H54 (cell line): ENCODE data around the gene C1GALT1C1L.

Source experiments
- DNase-seq: peaks from one replicate; pipeline ENCODE4 v3.0.0; 2011; ENCODE audit warnings: low spot score, mixed read lengths; ENCODE audit not compliant: insufficient read length
- FAIRE-seq: peaks from 3 replicates; lab custom pipeline; 2011; peaks lifted over from hg19 to GRCh38; lab: Jason Lieb, UNC
- POLR2A ChIP-seq: IDR thresholded peaks from 2 replicates; pipeline ENCODE4 v1.6.1; 2011; ENCODE audit warnings: low read depth, mild to moderate bottlenecking, low read length

Gene C1GALT1C1L

GRCh38 chr2:43676322-43677050 is at the start of gene C1GALT1C1L:
Gene C1GALT1C1L (minus strand): TSS chr2:43676429. CDS start chr2:43676322, 107 bp downstream.
- TF ChIP-seq POLR2A: no peak; the same call in 1 of the 2 replicates
- FAIRE-seq: peak; percentile 81
- DNase-seq: peak; percentile 44

GRCh38 chr2:43725711-43726246 is 49.5 kb upstream of the C1GALT1C1L start:
- TF ChIP-seq POLR2A: no peak
- no peak for FAIRE-seq
- DNase-seq: no peak

- no peak for FAIRE-seq
- TF ChIP-seq POLR2A: no peak
- no peak for DNase-seq
Measured at GRCh38 chr2:43724728-43725526, 48.7 kb upstream of the C1GALT1C1L start.

GRCh38 chr2:43718530-43719124 is 42.4 kb upstream of the C1GALT1C1L start:
- DNase-seq (no peak), FAIRE-seq (no peak)
- no peak for TF ChIP-seq POLR2A

GRCh38 chr2:43717322-43717721 is 41.1 kb upstream of the C1GALT1C1L start:
- no peak for DNase-seq
- TF ChIP-seq POLR2A: no peak
- FAIRE-seq: no peak

GRCh38 chr2:43715300-43716098 is 39.3 kb upstream of the C1GALT1C1L start:
- FAIRE-seq (no peak), DNase-seq (no peak)
- no peak for TF ChIP-seq POLR2A

GRCh38 chr2:43714164-43714563 is 37.9 kb upstream of the C1GALT1C1L start:
- FAIRE-seq (no peak), DNase-seq (no peak)
- no peak for TF ChIP-seq POLR2A

- no peak for FAIRE-seq
- TF ChIP-seq POLR2A: no peak
- DNase-seq: no peak
Measured at GRCh38 chr2:43710866-43711265, 34.6 kb upstream of the C1GALT1C1L start.

GRCh38 chr2:43708891-43709290 is 32.7 kb upstream of the C1GALT1C1L start:
- DNase-seq (no peak), FAIRE-seq (no peak)
- no peak for TF ChIP-seq POLR2A

- DNase-seq (no peak), FAIRE-seq (peak; percentile 83)
- no peak for TF ChIP-seq POLR2A
Measured at GRCh38 chr2:43708178-43708577, 31.9 kb upstream of the C1GALT1C1L start.

- peak; percentile 68 for DNase-seq
- peak; percentile 97 for FAIRE-seq
- TF ChIP-seq POLR2A: no peak
Measured at GRCh38 chr2:43707255-43708015, 31.2 kb upstream of the C1GALT1C1L start.

- DNase-seq (no peak), FAIRE-seq (no peak)
- no peak for TF ChIP-seq POLR2A
Measured at GRCh38 chr2:43701111-43701510, 24.9 kb upstream of the C1GALT1C1L start.
